Measurements from ENCODE around the gene RDX. TPM values are rescaled to one million over a fixed set of nuclear protein-coding genes. Genes with fewer than 3 reads are reported as not detected.

Gene RDX
- total and polyA plus RNA-seq, 2 of the 13 experiments (the other 11 are each of a cell fraction or from before 2014, with no cell fraction given): 20.7 to 63.1 TPM

- Histone ChIP-seq H3K27ac (ENCODE audit: extremely low read length, insufficient read depth, low read length) (no peak overlapping the region), H3K79me2 (ENCODE audit: insufficient read depth, low read length) (no peaks in the 10 kb centered on the region), H2AFZ (ENCODE audit: low read length) (no peak overlapping the region), H3K27me3 (ENCODE audit: control insufficient read depth in 1 of 2, insufficient read depth in 2 of 2, low read length in 2 of 2) (no peaks in the 10 kb centered on the region), H4K20me1 (ENCODE audit: insufficient read depth, low read length) (no peaks in the 10 kb centered on the region), H3K4me1 (ENCODE audit: insufficient read depth, low read length) (no peaks in the 10 kb centered on the region), H3K9me3 (ENCODE audit: low read length) (no peaks in the 10 kb centered on the region), H3K4me3 (replicated peaks in 1 of 3; ENCODE audit: insufficient read depth in 1 of 3, low read depth in 2 of 3, low read length in 3 of 3) (no peak overlapping the region), H3K36me3 (replicated peaks in 1 of 2; ENCODE audit: control insufficient read depth in 1 of 2, insufficient read depth in 2 of 2, low read length in 2 of 2) (no peaks in the 10 kb centered on the region), H3K9ac (ENCODE audit: insufficient read depth, low read depth, low read length) (no peak overlapping the region), H3K4me2 (ENCODE audit: low read depth, low read length) (no peak overlapping the region)
- ChIA-PET POLR2A (no interaction called here), CTCF (ENCODE audit: low intra/inter-chr PET ratio, low total read pairs) (interaction anchor here (0.7 to 3.7 kb wide), 5 partner anchors 167 to 328 kb away, joined by 3 to 35 read pairs (median 9); no protein-coding TSS in a partner anchor)
- intact Hi-C loops (cut with micrococcal nuclease; ENCODE audit: unreplicated experiment) (loop anchor here (1.0 to 10.0 kb wide), 6 partner anchors 46 to 1244 kb away; partner anchors contain the start of gene RDX), in situ Hi-C loops (cut with HindIII; ENCODE audit: extremely low pct_ligation_motif_present, low pct_unique_long_range_greater_than_20kb) (loop anchor here (5.0 kb wide), 2 partner anchors 176 to 231 kb away; no protein-coding TSS in a partner anchor)
- WGBS (ENCODE audit: low lambda C conversion rate): 87% methylated on average over 10 of the region's 10 CpGs
- TF ChIP-seq PPARG (CRISPR knock-in tag; conservative IDR thresholded peaks at IDR 0.05) (no peak), ZNF598 (CRISPR knock-in tag; IDR thresholded peaks at IDR 0.05; ENCODE audit: borderline replicate concordance) (no peak), ZIK1 (CRISPR knock-in tag; IDR thresholded peaks at IDR 0.05; ENCODE audit: borderline replicate concordance, low read depth) (no peak), ZNF3 (CRISPR knock-in tag; IDR thresholded peaks at IDR 0.05) (no peak), SOX6 (IDR thresholded peaks at IDR 0.05) (no peak), SOX6 (CRISPR knock-in tag; IDR thresholded peaks at IDR 0.05) (no peak), ZNF460 (CRISPR knock-in tag; IDR thresholded peaks at IDR 0.05; ENCODE audit: borderline replicate concordance) (no peak), ZC3H13 (CRISPR knock-in tag; IDR thresholded peaks at IDR 0.05) (no peak), ZBED4 (CRISPR knock-in tag; IDR thresholded peaks at IDR 0.05; ENCODE audit: borderline replicate concordance) (no peak), ZSCAN20 (CRISPR knock-in tag; IDR thresholded peaks at IDR 0.05; ENCODE audit: borderline replicate concordance) (no peak), ZNF614 (CRISPR knock-in tag; IDR thresholded peaks at IDR 0.05; ENCODE audit: borderline replicate concordance) (no peak), MTF2 (CRISPR knock-in tag; IDR thresholded peaks at IDR 0.05; ENCODE audit: borderline replicate concordance) (no peak), HOXA3 (CRISPR knock-in tag; IDR thresholded peaks at IDR 0.05) (no peak), ZNF816 (CRISPR knock-in tag; IDR thresholded peaks at IDR 0.05; ENCODE audit: borderline replicate concordance) (no peak), ATF6 (CRISPR knock-in tag; conservative IDR thresholded peaks at IDR 0.05) (no peak), ZSCAN21 (CRISPR knock-in tag; IDR thresholded peaks at IDR 0.05; ENCODE audit: borderline replicate concordance) (no peak), ZNF275 (CRISPR knock-in tag; IDR thresholded peaks at IDR 0.05; ENCODE audit: borderline replicate concordance) (no peak)
- no peak for FAIRE-seq
- no TSS peak for BruUV-seq (replicated peaks)
- DNase-seq (ENCODE audit: low spot score): no peak
- no peak for ATAC-seq
Observed at GRCh38 chr11:110200836-110201235, 95.6 kb downstream of the RDX start.

All from HepG2 (cell line).